ENCODE measurements around the gene SRSF7. TPM values are rescaled to one million over a fixed set of nuclear protein-coding genes. Genes with fewer than 3 reads are reported as not detected.

Gene SRSF7
- total and polyA plus RNA-seq, 2 donors (not counting 1 experiment from before 2014, with no cell fraction given), result 283 to 505 TPM

GRCh38 chr2:38750011-38750890 lies 910 bp downstream of the SRSF7 start:
- Mint-ChIP-seq H3K27me3 (no peaks in the 10 kb centered on the region), H3K9me3 (ENCODE audit: insufficient read depth) (no peaks in the 10 kb centered on the region), H3K4me1 (peaks cover 56% of the 10 kb centered on the region), H3K4me3 (peak overlapping the region; percentile 99), H3K27ac (peak overlapping the region; percentile 99)
- peaks cover 39 to 46% of the 10 kb centered on the region in 2 donors for H3K4me1 ChIP-seq (ENCODE audit: control insufficient read depth in 2 of 2, insufficient read depth in 2 of 2, low read length in 2 of 2)
- peak overlapping the region; percentile 98 to 99 for H3K27ac ChIP-seq (ENCODE audit: low read length in 2 of 2)
- H3K9ac ChIP-seq (ENCODE audit: low read length), result peak overlapping the region; percentile 100
- no peak for DNase-seq
- H3K36me3 ChIP-seq (replicated peaks in 1 of 2; ENCODE audit: control extremely low read depth in 1 of 2, control insufficient read depth in 1 of 2, extremely low read depth in 1 of 2, insufficient read depth in 2 of 2, low read length in 1 of 2), result peaks cover 21 to 47% of the 10 kb centered on the region in 2 experiments
- intact Hi-C loops (cut with micrococcal nuclease), result loop anchor here (2.0 to 5.0 kb wide), 4 partner anchors 83 to 379 kb away; partner anchors contain the start of gene GALM
- WGBS (ENCODE audit: insufficient coverage), result under 1% methylated on average over 59 of the region's 59 CpGs
- H3K27me3 ChIP-seq (replicated peaks in 1 of 4; ENCODE audit: control extremely low read depth in 1 of 4, control insufficient read depth in 3 of 4, insufficient read depth in 4 of 4, low read length in 3 of 4), result no peaks in the 10 kb centered on the region
- no peak for TF ChIP-seq CTCF (IDR thresholded peaks at IDR 0.05)
- no peak for TF ChIP-seq EZH2 (IDR thresholded peaks at IDR 0.05; ENCODE audit: borderline replicate concordance, insufficient read depth, low read depth, low read length, poor library complexity, severe bottlenecking)
- peak overlapping the region; percentile 78 to 100 (median 98) for H3K4me3 ChIP-seq (ENCODE audit: control extremely low read depth in 1 of 5, extremely low read depth in 1 of 5, insufficient read depth in 1 of 5, low read depth in 2 of 5, low read length in 4 of 5)
- CTCF ChIA-PET, result interaction anchor here (1.9 kb wide), 1 partner anchor 9 kb away, joined by 9 read pairs; no protein-coding TSS in a partner anchor
- ATAC-seq (ENCODE audit: low read depth), result peak; percentile 28
- POLR2A ChIA-PET, result interaction anchor here (0.6 to 2.3 kb wide), 13 partner anchors 9 to 378 kb away, joined by 3 to 18 read pairs (median 8); partner anchors contain the start of genes ATL2, DHX57, GALM and GEMIN6
- peak overlapping the region; percentile 85 for H3K4me2 ChIP-seq (replicated peaks; ENCODE audit: low read depth, low read length, poor library complexity, severe bottlenecking)
- no peak overlapping the region for H2AFZ ChIP-seq (ENCODE audit: insufficient read depth, low read depth, low read length, poor library complexity, severe bottlenecking)
- no peaks in the 10 kb centered on the region for H3K9me3 ChIP-seq (ENCODE audit: control extremely low read depth in 1 of 3, control insufficient read depth in 2 of 3, insufficient read depth in 1 of 3, low read length in 2 of 3)
- peaks cover 44% of the 10 kb centered on the region for H4K20me1 ChIP-seq (ENCODE audit: control insufficient read depth, insufficient read depth, low read length, poor library complexity, severe bottlenecking)
- peaks cover 58% of the 10 kb centered on the region for H3K79me2 ChIP-seq (ENCODE audit: control insufficient read depth, insufficient read depth, low read length)
